Measurements from ENCODE around the gene SIGLEC11. TPM values are rescaled to one million over a fixed set of nuclear protein-coding genes. Genes with fewer than 3 reads are reported as not detected.

Gene SIGLEC11
- total and polyA plus RNA-seq, 2 of the 13 experiments (the other 11 are each of a cell fraction or from before 2014, with no cell fraction given): not detected

DNA sequence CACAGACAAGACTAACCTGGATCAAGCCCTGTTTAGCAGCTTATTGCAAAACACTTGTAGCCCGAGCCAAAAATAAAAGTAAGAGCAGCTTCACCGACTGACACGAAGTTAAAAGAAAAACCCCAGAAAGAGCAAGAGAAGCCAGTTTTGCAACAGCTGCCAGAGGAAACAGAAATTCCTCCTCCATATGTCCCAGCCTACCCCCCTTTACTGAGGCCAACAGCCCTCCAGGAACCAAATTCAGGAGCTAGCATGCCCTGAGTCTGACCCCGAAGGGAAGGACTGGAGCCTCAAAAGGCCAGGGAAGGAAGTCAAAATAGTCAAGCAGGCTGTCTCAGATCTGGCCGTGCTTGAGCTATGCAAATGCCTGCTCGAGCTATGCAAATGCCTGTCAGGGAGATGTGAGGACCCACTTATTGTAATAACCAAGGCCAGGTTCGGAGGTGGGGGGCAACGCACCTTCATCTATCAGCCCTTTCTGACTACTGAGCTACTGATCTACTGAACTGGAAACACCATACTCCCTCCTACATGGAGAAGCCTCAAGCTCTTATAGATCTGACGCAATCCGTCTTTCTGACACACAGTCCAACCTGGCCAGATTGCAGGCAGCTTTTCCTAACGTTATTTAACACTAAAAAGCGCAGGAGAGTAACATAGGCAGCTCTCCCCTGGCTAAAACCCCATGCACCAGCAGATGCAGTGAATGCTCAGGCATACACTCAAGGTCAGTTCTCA lies 6.7 kb downstream of the SIGLEC11 start:
- peaks cover 0 to 36% of the 10 kb centered on the region in 2 experiments; a peak in 3 of 5 replicates for H3K27me3 ChIP-seq (ENCODE audit: control insufficient read depth in 1 of 2, insufficient read depth in 2 of 2, low read length in 2 of 2)
- FAIRE-seq (peak; percentile 34), DNase-seq (ENCODE audit: low spot score) (peak; percentile 14), ATAC-seq (peak; percentile 19; the same call in 1 of the 3 replicates)
- H3K79me2 ChIP-seq (ENCODE audit: insufficient read depth, low read length): no peaks in the 10 kb centered on the region
- no TSS peak for BruUV-seq (replicated peaks)
- POLR2A ChIA-PET: interaction anchor here (1.3 to 2.9 kb wide), 2 partner anchors 22 to 25 kb away, joined by 4 to 17 read pairs; partner anchors contain the start of genes ATF5 and NUP62
- H4K20me1 ChIP-seq (ENCODE audit: insufficient read depth, low read length): no peaks in the 10 kb centered on the region
- CTCF ChIA-PET (ENCODE audit: low intra/inter-chr PET ratio, low total read pairs): no interaction called here
- peaks cover 64% of the 10 kb centered on the region for H3K4me1 ChIP-seq (ENCODE audit: insufficient read depth, low read length)
- no peaks in the 10 kb centered on the region for H3K9me3 ChIP-seq (ENCODE audit: low read length)
- in situ Hi-C loops (cut with HindIII; ENCODE audit: extremely low pct_ligation_motif_present, low pct_unique_long_range_greater_than_20kb): no loop called here
- H3K36me3 ChIP-seq (replicated peaks in 1 of 2; ENCODE audit: control insufficient read depth in 1 of 2, insufficient read depth in 2 of 2, low read length in 2 of 2): no peaks in the 10 kb centered on the region
- TF ChIP-seq, protein P1, sequence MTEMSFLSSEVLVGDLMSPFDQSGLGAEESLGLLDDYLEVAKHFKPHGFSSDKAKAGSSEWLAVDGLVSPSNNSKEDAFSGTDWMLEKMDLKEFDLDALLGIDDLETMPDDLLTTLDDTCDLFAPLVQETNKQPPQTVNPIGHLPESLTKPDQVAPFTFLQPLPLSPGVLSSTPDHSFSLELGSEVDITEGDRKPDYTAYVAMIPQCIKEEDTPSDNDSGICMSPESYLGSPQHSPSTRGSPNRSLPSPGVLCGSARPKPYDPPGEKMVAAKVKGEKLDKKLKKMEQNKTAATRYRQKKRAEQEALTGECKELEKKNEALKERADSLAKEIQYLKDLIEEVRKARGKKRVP (CRISPR knock-in tag; IDR thresholded peaks at IDR 0.05): peak in 1 of 2 experiments; percentile 87; a peak in 2 of 4 replicates
- TF ChIP-seq SAP130 (CRISPR knock-in tag; IDR thresholded peaks at IDR 0.05; ENCODE audit: low read depth) (0 out of 2 replicates have a peak, but pooled peaks have one; percentile 18), SNAPC4 (CRISPR knock-in tag; IDR thresholded peaks at IDR 0.05) (peak; percentile 66; the same call in 1 of the 2 replicates), BORCS8-MEF2B (CRISPR knock-in tag; IDR thresholded peaks at IDR 0.05) (no peak), ZNF567 (CRISPR knock-in tag; IDR thresholded peaks at IDR 0.05; ENCODE audit: borderline replicate concordance) (no peak), ZNF331 (CRISPR knock-in tag; IDR thresholded peaks at IDR 0.05) (no peak), CEBPB (IDR thresholded peaks at IDR 0.05; ENCODE audit: borderline replicate concordance, low read depth, low read length) (peak; percentile 90), HOXD1 (CRISPR knock-in tag; IDR thresholded peaks at IDR 0.05) (no peak), ZNF333 (CRISPR knock-in tag; IDR thresholded peaks at IDR 0.05; ENCODE audit: borderline replicate concordance) (no peak), SOX6 (IDR thresholded peaks at IDR 0.05) (no peak), SOX6 (CRISPR knock-in tag; IDR thresholded peaks at IDR 0.05) (no peak), ZNF205 (CRISPR knock-in tag; IDR thresholded peaks at IDR 0.05) (0 out of 2 replicates have a peak, but pooled peaks have one; percentile 13), ATF1 (CRISPR knock-in tag; IDR thresholded peaks at IDR 0.05) (no peak), CEBPG (CRISPR knock-in tag; IDR thresholded peaks at IDR 0.05) (peak; percentile 81), REPIN1 (CRISPR knock-in tag; IDR thresholded peaks at IDR 0.05; ENCODE audit: borderline replicate concordance, low read depth) (no peak)
- no peak overlapping the region for H2AFZ ChIP-seq (ENCODE audit: low read length)
- H3K4me2 ChIP-seq (ENCODE audit: low read depth, low read length): peak overlapping the region; percentile 57
- peak overlapping the region in 2 of 3 experiments; percentile 0 to 31; a peak in 1 of 6 replicates for H3K4me3 ChIP-seq (replicated peaks in 1 of 3; ENCODE audit: insufficient read depth in 1 of 3, low read depth in 2 of 3, low read length in 3 of 3)
- intact Hi-C loops (cut with micrococcal nuclease; ENCODE audit: unreplicated experiment): no loop called here
- no peak overlapping the region for H3K9ac ChIP-seq (ENCODE audit: insufficient read depth, low read depth, low read length)
- no peak overlapping the region for H3K27ac ChIP-seq (ENCODE audit: extremely low read length, insufficient read depth, low read length)
- WGBS (ENCODE audit: low lambda C conversion rate): 7% methylated on average over 5 of the region's 12 CpGs
